NCI-H446 (cell line): ENCODE results near the gene ANKRD31.
A peak's percentile ranks its signal among the peaks of the same experiment; 100 is the strongest.

Source experiments
- DNase-seq, 2 experiments: peaks; one replicate each; lab custom pipeline; 2025; lab: John Stamatoyannopoulos, UW

The ANKRD31 gene

DNA sequence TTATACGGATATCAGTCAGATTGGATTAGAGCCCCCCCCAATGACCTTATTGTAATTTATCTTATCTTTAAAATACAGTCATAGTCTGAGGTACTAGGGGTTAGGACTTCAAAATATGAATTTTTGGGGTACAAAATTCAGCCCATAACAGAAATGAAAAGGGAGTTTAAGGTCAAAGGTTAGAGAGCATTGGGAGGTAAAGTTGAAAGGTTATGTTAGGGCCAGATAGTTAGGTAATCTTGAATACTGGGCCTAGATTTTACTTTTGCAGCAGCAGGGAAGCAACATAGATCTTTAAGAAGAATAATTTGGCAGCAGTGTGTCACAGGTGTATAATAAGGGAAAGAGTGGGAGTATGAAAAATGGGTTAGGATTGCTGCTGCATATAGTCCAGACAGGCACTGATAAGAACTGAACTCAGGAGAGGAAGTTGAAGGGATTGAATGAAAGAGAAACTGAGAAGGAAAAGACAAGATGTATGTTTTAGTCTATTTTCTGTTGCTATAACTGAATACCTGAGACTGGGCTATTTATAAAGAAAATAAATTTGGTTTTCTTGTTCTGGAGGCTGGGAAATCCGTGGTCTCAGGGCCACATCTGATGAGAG, 173.7 kb downstream of the ANKRD31 start:
- no peak for DNase-seq

- DNase-seq: no peak
Observed at GRCh38 chr5:75059912-75060545, 176.6 kb downstream of the ANKRD31 start.

DNA sequence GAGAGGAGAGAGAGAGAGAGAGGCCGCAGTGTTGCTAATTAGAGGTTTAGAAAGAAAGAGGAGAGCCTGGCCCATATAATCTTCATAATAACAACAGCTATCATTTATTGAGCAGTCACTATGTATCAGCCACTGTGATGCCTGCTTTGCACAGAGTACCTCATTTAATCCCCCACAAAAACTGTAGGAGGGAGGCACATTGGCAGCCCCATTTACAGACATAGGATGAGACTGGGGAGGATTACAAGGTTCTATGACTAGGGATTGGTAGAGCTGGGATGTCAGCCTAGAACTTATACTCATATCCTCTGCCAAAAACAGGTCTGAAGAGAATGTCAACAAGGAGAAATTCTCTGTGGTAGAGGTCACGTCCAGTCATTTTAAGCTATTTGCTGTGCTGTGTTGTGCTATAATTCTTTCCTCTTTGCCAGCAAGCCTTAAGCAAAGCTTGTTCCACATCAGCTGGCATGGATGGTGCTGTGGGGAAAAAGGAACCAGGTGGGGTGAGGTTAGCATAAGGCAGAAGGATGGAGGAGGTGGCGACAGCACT, 177.6 kb downstream of the ANKRD31 start:
- no peak for DNase-seq

- DNase-seq: no peak
Observed at GRCh38 chr5:75057561-75057960, 179.1 kb downstream of the ANKRD31 start.

DNA sequence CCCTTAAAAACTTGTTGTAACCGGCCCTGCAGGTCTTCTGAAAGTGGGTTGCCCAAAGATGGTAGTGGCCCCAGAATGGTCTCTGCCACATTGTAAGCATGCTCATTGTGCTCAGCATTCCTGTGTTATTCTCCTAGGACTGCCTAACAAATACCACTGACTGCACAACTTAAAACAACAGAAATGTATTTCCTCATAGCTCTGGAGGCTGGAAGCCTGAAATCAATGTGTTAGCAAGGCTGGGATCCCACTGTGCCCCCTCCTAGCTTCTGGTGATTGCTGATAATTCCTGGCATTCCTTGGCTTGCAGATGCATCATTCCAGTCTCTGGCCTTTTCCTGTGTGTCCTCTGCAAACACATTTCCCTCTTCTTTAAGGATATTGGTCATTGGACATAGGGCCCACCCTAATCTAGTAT, 180.9 kb downstream of the ANKRD31 start:
- DNase-seq: no peak

- no peak for DNase-seq
Observed at GRCh38 chr5:75054134-75054930, 182.3 kb downstream of the ANKRD31 start.

DNA sequence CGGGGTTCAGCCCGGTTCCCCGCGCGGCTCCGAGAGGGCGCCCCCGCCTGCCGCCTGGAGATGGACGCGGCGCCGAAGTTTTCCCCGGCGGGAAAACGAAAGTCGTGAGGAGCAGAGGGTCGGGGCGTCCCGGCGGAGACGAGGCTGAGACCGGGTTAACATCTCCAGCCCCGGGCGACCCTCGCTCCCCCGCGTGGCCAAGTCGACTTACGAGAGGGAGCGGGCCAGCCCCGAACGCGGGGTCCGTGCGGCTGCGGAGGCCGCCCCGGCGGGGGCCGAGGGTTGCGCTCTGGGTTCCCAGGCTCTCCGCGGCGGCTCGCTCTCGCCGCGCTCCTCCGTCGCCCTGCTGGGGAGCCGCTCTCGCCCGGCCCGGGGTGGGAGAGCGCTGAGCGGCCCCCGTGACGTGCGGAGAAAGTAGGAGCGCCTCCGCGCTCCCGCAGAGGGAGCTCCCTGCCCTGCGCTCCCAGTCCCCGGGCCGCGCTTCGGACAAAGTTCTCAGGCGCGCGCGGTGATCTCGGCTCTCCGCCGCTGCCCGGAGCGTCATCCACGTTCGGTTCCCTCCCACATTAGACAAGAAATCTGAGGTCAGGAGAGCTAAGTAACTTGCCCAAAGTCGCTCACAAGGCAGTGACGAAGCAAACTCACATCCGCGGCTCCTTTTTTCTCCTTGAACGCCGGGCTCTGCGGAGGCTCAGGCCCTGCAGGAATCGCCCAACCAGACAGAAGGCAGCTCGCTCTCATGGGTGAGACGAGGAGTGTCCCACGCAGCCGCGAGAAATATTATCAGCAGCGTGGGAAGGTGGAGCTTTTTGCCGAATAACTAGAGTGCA, 183.2 kb downstream of the ANKRD31 start:
- DNase-seq: no peak

DNA sequence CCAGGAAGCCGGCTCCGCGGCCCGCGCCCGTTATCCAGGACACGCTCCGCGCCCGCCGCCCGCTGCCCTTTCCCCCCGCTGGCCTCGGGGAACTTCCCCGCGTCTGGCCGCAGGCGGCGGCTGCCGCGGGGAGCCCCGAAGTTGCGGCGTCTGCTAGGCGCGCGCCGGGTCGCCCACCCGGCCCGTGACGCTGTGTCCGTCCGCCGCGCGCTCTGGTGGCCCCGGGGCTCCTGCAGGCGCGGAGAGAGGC, 183.7 kb downstream of the ANKRD31 start:
- no peak for DNase-seq

DNA sequence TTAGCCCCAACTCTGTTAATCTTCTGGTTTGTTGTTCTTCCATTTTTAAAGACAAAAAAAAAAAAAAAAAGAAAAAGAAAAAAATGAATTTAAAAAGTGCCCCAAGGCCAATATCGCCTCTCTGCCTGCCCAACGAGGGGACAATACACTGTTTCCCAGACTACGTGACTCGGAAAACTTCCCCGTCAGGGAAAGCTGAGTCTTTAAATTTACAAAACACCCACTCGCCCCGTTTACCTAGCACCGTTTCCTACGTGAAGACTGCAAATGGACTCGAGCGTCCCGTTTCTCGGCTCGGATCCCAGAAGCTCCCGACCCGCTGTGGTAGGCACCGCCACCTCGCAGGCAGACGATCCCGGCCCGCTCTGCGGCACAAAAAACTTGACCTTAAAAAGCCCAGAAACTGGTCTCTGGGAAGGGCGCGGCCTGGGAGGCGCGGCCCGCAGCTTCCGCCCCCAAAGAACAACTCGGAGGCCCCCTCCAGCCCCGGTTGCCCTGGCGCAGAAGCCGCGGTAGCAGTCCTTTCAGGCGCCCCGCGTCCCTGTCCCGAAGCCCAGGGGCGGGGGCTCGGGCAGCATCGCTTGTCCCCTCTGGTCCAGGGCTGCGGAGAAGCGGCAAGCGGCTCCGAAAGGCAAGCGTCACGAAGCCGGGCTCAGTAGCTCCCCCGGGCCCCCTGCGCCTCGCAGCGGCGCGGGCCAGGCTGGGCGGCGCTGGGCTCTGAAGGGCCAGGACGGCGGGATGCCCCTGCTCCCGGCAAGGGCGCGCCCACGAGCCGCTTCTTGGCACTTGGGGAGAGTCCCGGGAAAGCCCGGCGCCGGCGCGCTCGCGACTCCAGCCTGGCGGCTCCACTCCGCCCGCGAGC, 184.3 kb downstream of the ANKRD31 start, which contains the start of gene GCNT4:
TSS of gene GCNT4 (minus strand) at position 367 of the 862 bp plus-strand sequence. CDS start 22,521 bp downstream, outside the sequence.
- DNase-seq: no peak

DNA sequence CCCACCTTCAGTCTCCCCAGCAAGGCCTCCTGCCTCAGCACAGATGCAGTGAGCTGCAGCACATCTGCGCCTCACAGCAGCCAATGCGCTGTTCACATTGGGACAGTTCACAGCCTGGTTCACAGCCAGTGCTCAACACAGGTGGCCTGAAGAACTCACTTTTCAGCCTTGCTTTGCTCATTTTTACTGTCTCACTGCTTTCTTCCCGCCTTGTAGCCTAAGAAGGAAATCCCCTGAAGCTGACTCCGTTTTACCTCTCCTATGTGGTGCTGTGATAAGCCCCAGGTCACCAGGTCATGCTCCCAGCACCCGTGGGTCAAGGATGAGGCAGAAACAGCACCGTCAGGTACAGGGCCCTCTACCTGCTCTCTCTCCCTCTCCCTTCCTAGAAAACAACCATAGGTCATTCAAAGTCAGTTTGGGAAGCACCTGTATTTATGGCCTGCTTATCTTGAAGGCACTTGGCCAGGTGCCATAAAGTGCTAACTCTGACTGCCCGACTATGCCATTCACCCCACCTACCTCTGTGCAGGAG, 185.4 kb downstream of the ANKRD31 start:
- no peak for DNase-seq

GRCh38 chr5:75050415-75050814, 186.3 kb downstream of the ANKRD31 start:
- no peak for DNase-seq

DNA sequence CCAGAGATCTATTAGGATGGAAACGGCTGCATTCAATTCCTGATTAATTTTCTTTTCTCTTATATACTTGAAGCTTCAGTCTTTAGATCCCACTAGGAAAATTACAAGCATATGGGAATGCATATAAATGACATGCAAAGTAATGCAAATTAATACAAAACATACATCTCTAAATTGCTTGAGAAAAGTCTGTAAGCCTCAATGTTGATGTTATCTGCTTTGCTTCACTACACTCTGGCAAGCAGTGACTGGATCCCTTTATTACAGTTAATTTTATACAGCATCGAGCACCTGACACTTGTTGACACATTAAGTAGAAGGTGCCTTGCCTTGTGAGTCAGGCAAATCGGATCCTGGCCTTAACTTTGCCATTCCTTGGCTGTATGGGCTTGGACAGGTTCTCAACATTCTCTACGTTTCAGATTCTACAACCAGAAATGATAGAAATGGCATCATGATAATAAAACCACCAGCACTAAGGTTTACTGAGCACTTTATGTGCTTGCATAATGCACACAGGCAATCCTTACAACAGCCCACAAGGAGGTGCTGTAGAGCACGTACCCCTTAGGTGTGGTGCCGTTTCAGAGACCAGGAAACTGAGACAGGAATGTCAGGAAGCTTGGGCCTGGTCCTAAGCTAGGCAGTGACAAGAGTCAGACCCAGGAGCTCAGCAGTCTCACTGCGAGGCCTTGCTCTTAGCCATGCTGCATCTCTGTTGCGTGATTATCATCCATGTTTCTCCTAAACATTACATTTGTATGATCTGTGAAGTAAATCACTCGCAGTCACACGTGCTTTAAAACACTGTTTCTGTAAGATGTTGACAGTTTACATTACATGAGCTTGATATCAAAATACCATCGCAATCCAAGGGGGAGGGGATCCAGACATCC, 187.0 kb downstream of the ANKRD31 start:
- peak; percentile 18 to 34 for DNase-seq

DNA sequence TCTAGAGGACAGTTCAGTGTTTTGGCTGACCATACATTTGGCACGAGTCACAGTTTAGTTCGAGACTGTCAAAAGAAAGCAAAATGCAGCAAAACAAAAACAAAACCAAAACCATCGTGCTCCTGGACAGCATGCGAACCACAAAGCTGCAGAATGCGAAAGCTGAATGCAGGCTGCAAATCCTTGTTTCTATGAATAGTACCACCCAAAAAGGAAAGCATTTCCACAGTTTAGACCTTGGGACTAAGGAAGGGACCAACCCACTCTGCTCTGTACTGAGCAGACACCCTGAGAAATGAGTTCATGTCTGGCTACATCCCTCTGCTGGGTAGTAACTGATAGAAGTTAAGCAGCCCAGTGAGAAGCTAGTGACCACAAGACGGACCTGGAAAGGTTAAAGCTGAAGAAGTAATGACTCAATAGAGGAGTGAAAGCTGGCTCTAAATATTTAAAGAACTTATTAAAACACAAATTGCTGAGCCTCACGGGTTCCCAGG, 188.2 kb downstream of the ANKRD31 start:
- DNase-seq: no peak

- no peak for DNase-seq
Observed at GRCh38 chr5:75047356-75047755, 189.3 kb downstream of the ANKRD31 start.

GRCh38 chr5:75046366-75047142, 190.1 kb downstream of the ANKRD31 start:
- no peak for DNase-seq

DNA sequence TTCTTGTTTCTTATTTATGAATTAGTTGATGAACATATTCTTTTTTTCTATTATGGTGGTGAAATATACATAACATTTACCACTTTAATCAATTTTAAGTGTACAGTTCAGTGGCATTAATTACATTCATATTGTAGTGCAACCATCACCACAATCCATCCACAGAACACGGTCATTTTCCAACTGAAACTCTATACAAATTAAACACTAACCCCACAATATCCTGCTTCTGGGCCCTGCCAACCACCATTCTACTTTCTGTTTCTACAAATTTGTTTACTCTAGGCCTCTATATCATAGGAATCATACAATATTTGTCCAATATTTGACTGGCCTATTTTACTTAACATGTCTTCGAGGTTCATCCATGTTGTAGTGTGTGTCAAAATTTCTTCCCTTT, 191.6 kb downstream of the ANKRD31 start:
- DNase-seq: no peak

DNA sequence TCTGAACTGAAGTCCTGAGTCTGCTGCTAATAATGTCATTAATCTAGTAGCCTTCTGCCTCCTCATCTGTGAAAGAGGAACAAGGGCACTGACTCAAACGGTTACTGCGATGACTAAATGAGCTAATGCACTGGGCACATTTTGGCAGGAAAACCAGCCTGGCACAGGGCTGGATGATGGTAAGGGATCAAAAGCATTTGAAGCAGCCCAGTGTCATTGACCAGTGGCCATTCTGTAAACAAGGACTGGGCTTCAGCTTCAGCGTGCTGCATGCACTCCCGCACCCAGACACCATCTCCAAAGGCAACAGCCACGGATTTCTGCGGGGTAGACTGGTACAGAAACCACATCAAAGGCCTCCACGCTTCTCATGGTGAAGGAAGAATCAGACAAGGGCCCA, 192.3 kb downstream of the ANKRD31 start:
- no peak for DNase-seq

DNA sequence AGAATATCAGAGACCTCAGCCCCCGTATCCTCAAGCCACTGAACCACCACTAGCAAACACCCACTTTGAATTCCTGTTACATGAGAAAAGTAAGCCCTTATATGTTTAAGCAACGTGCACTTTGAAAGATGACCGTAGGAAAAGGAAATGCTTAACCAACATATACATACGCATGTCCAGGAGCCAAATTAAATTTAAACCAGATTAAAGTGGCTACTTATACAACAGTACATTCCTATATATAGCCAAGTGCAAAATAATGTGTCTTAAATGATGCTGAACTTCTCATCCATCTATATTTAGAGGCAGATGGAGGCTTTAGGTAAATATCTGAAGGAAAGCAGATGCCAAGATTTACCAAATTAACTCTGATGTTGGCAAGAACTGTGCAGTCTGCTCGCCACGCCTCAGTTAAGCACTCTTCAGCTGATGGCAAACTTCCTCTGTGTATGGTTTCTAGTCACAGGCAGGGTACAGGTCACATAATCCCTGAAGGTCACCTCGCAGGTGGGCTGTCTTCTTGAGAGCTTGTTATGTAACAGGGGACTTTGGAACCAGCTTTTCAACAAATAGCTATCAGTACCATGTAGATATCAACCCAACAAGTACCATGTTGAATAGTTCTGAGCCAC, 192.9 kb downstream of the ANKRD31 start:
- DNase-seq: no peak
